Panc1 (cell line): Measurements from ENCODE around the gene GRIK4.

ENCODE experiments used
- POLR2AphosphoS5 ChIP-seq: IDR thresholded peaks from 2 replicates; pipeline ENCODE4 v1.6.1; 2012; ENCODE audit warnings: mild to moderate bottlenecking, low read depth, low read length, moderate library complexity
- REST ChIP-seq, 2 experiments: IDR thresholded peaks; 2 replicates each; pipeline ENCODE4 v1.6.1; 2011 to 2012; ENCODE audit warnings: low read depth in 2 of 2, control low read depth in 1 of 2, low read length in 1 of 2, mild to moderate bottlenecking in 1 of 2, moderate library complexity in 1 of 2; ENCODE audit not compliant: insufficient read depth in 1 of 2

- TF ChIP-seq REST (IDR thresholded peaks at IDR 0.05; ENCODE audit: insufficient read depth in 1 of 2, low read depth in 2 of 2, low read length in 1 of 2) (no peak), POLR2AphosphoS5 (no peak)
Measured at GRCh38 chr11:120811731-120812130, 300.2 kb downstream of the GRIK4 start.
